GM19193 (cell line): ENCODE measurements around the gene LCMT1.

ENCODE experiments used
- POLR2A ChIP-seq: IDR thresholded peaks from 4 replicates; pipeline ENCODE4 v1.6.1; 2011; ENCODE audit not compliant: insufficient read depth, insufficient read length; ENCODE audit errors: extremely low read depth

Gene LCMT1

GRCh38 chr16:25089351-25089750 is 22.2 kb upstream of the LCMT1 start:
- TF ChIP-seq POLR2A = no peak

- no peak for TF ChIP-seq POLR2A
Measured at GRCh38 chr16:25092441-25092840, 19.1 kb upstream of the LCMT1 start.

- no peak for TF ChIP-seq POLR2A
Measured at GRCh38 chr16:25093208-25094061, 18.1 kb upstream of the LCMT1 start.

GRCh38 chr16:25094596-25094995 is 16.9 kb upstream of the LCMT1 start:
- TF ChIP-seq POLR2A = no peak

- no peak for TF ChIP-seq POLR2A
Measured at GRCh38 chr16:25095636-25096035, 15.9 kb upstream of the LCMT1 start.

GRCh38 chr16:25097276-25097975 is 14.1 kb upstream of the LCMT1 start:
- no peak for TF ChIP-seq POLR2A

- no peak for TF ChIP-seq POLR2A
Measured at GRCh38 chr16:25100511-25100910, 11.0 kb upstream of the LCMT1 start.

GRCh38 chr16:25106567-25107465 is 4.7 kb upstream of the LCMT1 start:
- TF ChIP-seq POLR2A = peak; percentile 79

- no peak for TF ChIP-seq POLR2A
Measured at GRCh38 chr16:25107466-25107792, 4.1 kb upstream of the LCMT1 start.

GRCh38 chr16:25108054-25108453 is 3.5 kb upstream of the LCMT1 start:
- TF ChIP-seq POLR2A = no peak

GRCh38 chr16:25109643-25110042 is 1.9 kb upstream of the LCMT1 start:
- no peak for TF ChIP-seq POLR2A

GRCh38 chr16:25110387-25110947 is 1.1 kb upstream of the LCMT1 start:
- TF ChIP-seq POLR2A = no peak

GRCh38 chr16:25114121-25114520 is 2.6 kb downstream of the LCMT1 start:
- TF ChIP-seq POLR2A = no peak

- no peak for TF ChIP-seq POLR2A
Measured at GRCh38 chr16:25118851-25119578, 7.5 kb downstream of the LCMT1 start.
